C4-2B (cell line): Measurements from ENCODE around the gene LDB3.
"Not testable (repeated sequence)": the region's sequence is repeated elsewhere in the genome, so short reads cannot be mapped to it uniquely, and the experiment has no call there.

Source experiments
- H3K27ac ChIP-seq: fragments of 450-650 bp; 2 replicates; pipeline ENCODE4 v1.5.1; 2017
- ZFX ChIP-seq: fragments of 450-650 bp; IDR thresholded peaks from 2 replicates; pipeline ENCODE4 v1.6.1; 2017
- TF ChIP-seq, protein P1 (sequence below): fragments of 450-650 bp; conservative IDR thresholded peaks from 2 replicates; pipeline ENCODE4 v1.5.1; 2017; ENCODE audit warnings: mild to moderate bottlenecking

Gene LDB3

DNA sequence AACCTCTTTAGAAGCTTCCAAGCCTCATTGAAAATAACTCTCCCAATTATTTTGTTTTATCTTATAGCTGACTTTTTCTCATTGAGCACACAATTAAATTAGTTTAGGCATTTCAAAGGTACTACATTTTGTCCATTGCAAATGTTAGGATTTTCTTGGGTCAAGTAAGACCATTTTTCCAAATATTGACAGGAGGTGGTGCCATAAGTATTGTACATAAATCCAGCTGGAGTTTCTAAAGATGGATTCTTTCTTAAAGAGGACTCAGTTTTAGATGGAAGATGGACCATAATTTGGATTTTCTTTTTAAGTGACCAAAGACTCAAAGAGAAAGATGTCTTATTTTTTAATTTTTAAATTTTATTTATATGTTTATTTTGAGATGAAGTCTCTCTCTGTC is 26.3 kb upstream of the LDB3 start:
- no peak overlapping the region for H3K27ac ChIP-seq
- TF ChIP-seq, protein P1, sequence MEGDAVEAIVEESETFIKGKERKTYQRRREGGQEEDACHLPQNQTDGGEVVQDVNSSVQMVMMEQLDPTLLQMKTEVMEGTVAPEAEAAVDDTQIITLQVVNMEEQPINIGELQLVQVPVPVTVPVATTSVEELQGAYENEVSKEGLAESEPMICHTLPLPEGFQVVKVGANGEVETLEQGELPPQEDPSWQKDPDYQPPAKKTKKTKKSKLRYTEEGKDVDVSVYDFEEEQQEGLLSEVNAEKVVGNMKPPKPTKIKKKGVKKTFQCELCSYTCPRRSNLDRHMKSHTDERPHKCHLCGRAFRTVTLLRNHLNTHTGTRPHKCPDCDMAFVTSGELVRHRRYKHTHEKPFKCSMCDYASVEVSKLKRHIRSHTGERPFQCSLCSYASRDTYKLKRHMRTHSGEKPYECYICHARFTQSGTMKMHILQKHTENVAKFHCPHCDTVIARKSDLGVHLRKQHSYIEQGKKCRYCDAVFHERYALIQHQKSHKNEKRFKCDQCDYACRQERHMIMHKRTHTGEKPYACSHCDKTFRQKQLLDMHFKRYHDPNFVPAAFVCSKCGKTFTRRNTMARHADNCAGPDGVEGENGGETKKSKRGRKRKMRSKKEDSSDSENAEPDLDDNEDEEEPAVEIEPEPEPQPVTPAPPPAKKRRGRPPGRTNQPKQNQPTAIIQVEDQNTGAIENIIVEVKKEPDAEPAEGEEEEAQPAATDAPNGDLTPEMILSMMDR: 0 out of 2 replicates have a peak, but pooled peaks have one; percentile 5
- no peak for TF ChIP-seq ZFX

DNA sequence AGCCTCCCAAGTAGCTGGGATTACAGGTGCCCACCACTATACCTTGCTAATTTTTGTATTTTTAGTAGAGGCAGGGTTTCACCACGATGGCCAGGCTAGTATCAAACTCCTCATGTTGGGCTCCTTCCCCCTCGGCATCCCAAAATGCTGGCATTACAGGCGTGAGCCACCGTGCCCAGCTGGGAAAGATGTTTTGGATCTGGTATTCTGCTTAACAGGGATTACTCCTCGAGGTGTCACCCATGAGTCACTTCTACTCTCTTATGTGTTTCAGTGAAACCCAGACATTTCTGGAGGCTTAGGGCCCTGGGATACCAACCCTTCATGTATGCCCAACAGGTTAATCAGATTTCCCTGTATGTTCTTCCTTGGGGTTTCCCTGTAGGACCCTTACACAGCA is 25.8 kb upstream of the LDB3 start:
- H3K27ac ChIP-seq: no peak overlapping the region
- TF ChIP-seq, protein P1: peak; percentile 10; the same call in 1 of the 2 replicates
- no peak for TF ChIP-seq ZFX

DNA sequence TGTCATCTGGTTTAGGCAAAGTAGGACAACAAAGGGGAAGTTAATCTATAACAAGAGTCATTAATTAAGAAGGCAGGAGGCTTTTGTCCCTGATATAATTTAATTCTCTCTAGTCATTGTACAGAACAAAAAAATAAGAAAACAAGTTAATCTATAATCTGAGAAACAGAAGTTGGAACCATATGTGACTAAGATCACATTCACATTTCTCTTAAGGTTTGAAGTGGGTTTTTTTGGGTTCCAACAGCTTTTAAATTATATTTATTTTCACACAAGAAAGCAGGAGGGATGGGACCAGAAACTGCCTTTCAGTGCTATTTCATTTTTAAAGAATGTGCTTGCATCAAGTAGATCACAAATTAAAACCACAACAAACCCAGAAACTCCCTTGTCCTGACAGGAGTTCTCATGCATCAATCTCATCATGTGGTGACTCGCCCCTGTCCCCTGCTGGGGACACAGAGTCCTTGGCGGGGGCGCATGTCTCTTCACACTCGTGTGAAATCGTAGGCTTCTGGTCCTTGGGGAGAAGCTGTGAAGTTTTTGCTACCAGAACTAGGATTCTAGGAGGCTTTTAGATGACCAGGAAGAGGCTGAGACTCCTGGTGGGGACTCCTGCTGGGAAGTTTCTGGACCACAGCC is 24.0 kb upstream of the LDB3 start:
- H3K27ac ChIP-seq: no peak overlapping the region
- TF ChIP-seq, protein P1: no peak; the same call in 1 of the 2 replicates
- TF ChIP-seq ZFX: no peak

DNA sequence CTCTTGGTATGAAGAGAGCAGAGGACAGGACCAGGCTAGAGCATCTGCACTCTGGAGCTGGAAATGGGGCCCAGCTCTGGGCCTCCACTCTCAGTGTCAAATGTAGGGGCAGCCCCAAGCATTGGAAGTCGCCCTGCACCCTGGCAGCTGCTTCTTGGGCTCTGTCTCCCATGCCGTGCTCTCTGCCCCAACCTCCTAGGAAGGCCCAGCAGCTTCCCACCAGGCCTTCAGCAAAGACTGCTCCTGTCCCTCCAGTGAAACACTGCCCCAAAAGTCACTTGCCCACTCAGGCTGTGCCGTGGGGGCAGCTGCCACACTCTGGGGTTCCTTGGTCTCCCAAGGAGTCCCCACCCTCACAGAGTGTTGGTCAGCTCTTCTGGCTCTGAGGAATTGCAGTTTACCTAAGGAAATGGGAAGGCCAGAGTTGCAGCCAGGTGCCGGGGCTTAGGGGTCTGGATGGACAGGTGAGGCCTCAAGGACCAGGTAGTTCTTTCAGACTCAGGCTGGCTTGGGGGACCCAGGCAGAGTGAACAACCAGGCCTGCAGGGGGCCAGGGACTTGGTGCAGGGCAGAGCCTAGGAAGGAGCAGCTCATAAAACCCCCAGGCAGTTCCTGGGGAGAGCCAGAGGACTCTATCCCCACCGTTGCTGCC is 23.4 kb upstream of the LDB3 start:
- H3K27ac ChIP-seq: no peak overlapping the region
- TF ChIP-seq, protein P1: no peak
- TF ChIP-seq ZFX: no peak

DNA sequence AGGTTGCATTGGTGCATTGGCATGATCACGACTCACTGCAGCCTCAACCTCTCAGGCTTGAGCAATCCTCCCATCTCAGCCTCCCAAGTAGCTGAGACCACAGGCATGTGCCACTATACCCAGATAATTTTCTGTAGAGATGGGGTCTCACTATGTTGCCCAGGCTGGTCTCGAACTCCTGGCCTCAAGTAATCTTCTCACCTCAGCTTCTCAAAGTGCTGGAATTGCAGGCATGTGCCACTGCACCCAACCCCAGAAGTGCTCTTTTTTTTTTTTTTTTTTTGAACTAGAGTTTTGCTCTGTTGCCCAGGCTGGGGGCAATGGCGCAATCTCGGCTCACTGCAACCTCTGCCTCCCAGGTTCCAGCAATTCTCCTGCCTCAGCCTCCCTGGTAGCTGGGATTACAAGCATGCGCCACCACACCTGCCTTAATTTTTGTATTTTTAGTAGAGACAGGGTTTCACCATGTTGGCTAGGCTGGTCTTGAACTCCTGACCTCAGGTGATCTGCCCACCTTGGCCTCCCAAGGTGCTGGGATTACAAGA is 22.6 kb upstream of the LDB3 start:
- H3K27ac ChIP-seq: not testable (repeated sequence)

DNA sequence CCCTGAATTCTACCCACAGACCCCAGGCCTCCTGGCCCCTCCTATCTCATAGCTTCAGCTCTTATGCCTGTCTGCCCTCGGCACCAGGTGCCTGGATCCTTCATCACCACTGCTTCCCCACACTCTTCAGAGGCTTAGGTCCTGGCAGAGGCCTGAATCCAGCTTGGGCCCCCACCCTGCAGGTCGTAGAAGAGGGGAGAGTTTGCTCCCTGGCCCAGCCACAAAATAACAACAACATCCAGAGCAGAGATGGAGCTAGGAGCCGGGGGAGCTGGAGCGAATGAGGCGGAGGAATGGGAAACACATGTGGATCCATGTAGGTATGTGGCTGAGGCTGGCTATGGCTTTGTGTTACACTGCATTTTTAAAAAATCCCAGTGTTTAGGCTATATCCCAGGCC is 21.8 kb upstream of the LDB3 start:
- no peak overlapping the region for H3K27ac ChIP-seq
- TF ChIP-seq ZFX: no peak
- TF ChIP-seq, protein P1: no peak

DNA sequence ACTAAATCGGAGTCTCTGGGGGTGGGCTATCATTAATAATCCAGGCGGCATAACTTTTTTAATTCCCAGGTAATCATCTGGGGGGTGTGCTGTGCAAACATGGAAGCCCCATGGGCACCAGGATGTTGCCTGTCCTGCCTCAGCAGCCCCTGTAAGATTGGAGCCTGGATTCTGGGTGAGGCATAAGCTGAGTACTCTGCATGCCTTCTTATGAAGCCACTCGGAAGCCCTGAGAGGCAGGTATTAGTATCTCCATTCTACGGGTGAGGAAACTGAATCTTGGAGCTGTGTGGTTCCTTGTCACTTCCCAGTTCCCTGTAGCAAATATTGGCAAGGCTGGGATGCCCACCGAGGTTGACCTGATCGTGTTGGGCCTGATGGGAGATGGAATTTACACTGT is 21.4 kb upstream of the LDB3 start:
- TF ChIP-seq, protein P1: no peak
- TF ChIP-seq ZFX: no peak
- H3K27ac ChIP-seq: no peak overlapping the region
